Measurements from ENCODE around the gene TSPAN18. TPM values are rescaled to one million over a fixed set of nuclear protein-coding genes. Genes with fewer than 3 reads are reported as not detected.

The TSPAN18 gene
- total and polyA plus RNA-seq, 10 of the 15 experiments (the other 5 are each of a cell fraction or from before 2014, with no cell fraction given): 0.02 to 0.77 (median 0.13) TPM; not detected in 1

GRCh38 chr11:44863231-44863630 lies 136.5 kb downstream of the TSPAN18 start (continued):
- TF ChIP-seq, protein P1, sequence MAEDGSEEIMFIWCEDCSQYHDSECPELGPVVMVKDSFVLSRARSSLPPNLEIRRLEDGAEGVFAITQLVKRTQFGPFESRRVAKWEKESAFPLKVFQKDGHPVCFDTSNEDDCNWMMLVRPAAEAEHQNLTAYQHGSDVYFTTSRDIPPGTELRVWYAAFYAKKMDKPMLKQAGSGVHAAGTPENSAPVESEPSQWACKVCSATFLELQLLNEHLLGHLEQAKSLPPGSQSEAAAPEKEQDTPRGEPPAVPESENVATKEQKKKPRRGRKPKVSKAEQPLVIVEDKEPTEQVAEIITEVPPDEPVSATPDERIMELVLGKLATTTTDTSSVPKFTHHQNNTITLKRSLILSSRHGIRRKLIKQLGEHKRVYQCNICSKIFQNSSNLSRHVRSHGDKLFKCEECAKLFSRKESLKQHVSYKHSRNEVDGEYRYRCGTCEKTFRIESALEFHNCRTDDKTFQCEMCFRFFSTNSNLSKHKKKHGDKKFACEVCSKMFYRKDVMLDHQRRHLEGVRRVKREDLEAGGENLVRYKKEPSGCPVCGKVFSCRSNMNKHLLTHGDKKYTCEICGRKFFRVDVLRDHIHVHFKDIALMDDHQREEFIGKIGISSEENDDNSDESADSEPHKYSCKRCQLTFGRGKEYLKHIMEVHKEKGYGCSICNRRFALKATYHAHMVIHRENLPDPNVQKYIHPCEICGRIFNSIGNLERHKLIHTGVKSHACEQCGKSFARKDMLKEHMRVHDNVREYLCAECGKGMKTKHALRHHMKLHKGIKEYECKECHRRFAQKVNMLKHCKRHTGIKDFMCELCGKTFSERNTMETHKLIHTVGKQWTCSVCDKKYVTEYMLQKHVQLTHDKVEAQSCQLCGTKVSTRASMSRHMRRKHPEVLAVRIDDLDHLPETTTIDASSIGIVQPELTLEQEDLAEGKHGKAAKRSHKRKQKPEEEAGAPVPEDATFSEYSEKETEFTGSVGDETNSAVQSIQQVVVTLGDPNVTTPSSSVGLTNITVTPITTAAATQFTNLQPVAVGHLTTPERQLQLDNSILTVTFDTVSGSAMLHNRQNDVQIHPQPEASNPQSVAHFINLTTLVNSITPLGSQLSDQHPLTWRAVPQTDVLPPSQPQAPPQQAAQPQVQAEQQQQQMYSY (CRISPR knock-in tag; IDR thresholded peaks at IDR 0.05): no peak
- TF ChIP-seq SKIL (IDR thresholded peaks at IDR 0.05; ENCODE audit: low read depth, poor library complexity, severe bottlenecking) (no peak), SUPT20H (IDR thresholded peaks at IDR 0.05; ENCODE audit: borderline replicate concordance, control insufficient read depth, low read depth, low read length) (no peak), MEF2B (IDR thresholded peaks at IDR 0.05; ENCODE audit: partially characterized antibody, poor library complexity, severe bottlenecking) (no peak), EED (IDR thresholded peaks at IDR 0.05; ENCODE audit: low read depth) (no peak), NR2C1 (IDR thresholded peaks at IDR 0.05) (no peak), TARDBP (IDR thresholded peaks at IDR 0.05; ENCODE audit: borderline replicate concordance) (no peak), SUZ12 (IDR thresholded peaks at IDR 0.05; ENCODE audit: unreplicated experiment) (no peak)
